ENCODE measurements around the gene KRT85.

KRT85 gene

GRCh38 chr12:52352951-52353350, 14.3 kb downstream of the KRT85 start:
- Histone ChIP-seq H4K20me1 (ENCODE audit: low read depth, low read length) (no peaks in the 10 kb centered on the region), H3K79me2 (ENCODE audit: insufficient read depth, low read length) (no peaks in the 10 kb centered on the region), H3K9me2 (replicated peaks; ENCODE audit: insufficient read depth, low read length) (no peaks in the 10 kb centered on the region), H3K4me3 (ENCODE audit: insufficient read depth, low read length, poor library complexity, severe bottlenecking) (no peak overlapping the region), H3K36me3 (ENCODE audit: low read length) (no peaks in the 10 kb centered on the region), H3K27me3 (ENCODE audit: low read length) (no peaks in the 10 kb centered on the region), H3K9me3 (ENCODE audit: insufficient read depth, low read length) (no peaks in the 10 kb centered on the region), H3F3A (ENCODE audit: insufficient read depth) (no peaks in the 10 kb centered on the region), H3K27ac (ENCODE audit: low read depth, low read length) (no peak overlapping the region), H3K9ac (ENCODE audit: low read length) (no peak overlapping the region), H2AFZ (ENCODE audit: low read depth, low read length, severe bottlenecking) (no peak overlapping the region), H3K4me2 (ENCODE audit: low read depth, low read length, poor library complexity, severe bottlenecking) (no peak overlapping the region)
- no peak for TF ChIP-seq CTCF (IDR thresholded peaks at IDR 0.05; ENCODE audit: insufficient read depth, low read length, poor library complexity, severe bottlenecking)
- no peak for TF ChIP-seq EZH2phosphoT487 (conservative IDR thresholded peaks at IDR 0.05; ENCODE audit: low read length)

GRCh38 chr12:52351196-52352059, 15.9 kb downstream of the KRT85 start:
- H3K9me3 ChIP-seq (ENCODE audit: insufficient read depth, low read length) = no peaks in the 10 kb centered on the region
- no peaks in the 10 kb centered on the region for H3K79me2 ChIP-seq (ENCODE audit: insufficient read depth, low read length)
- no peaks in the 10 kb centered on the region for H3K27me3 ChIP-seq (ENCODE audit: low read length)
- no peaks in the 10 kb centered on the region for H3K36me3 ChIP-seq (ENCODE audit: low read length)
- no peaks in the 10 kb centered on the region for H3K9me2 ChIP-seq (replicated peaks; ENCODE audit: insufficient read depth, low read length)
- H4K20me1 ChIP-seq (ENCODE audit: low read depth, low read length) = no peaks in the 10 kb centered on the region
- no peak overlapping the region for H2AFZ ChIP-seq (ENCODE audit: low read depth, low read length, severe bottlenecking)
- no peak overlapping the region for H3K4me2 ChIP-seq (ENCODE audit: low read depth, low read length, poor library complexity, severe bottlenecking)
- no peaks in the 10 kb centered on the region for H3F3A ChIP-seq (ENCODE audit: insufficient read depth)
- H3K9ac ChIP-seq (ENCODE audit: low read length) = no peak overlapping the region
- no peak overlapping the region for H3K4me3 ChIP-seq (ENCODE audit: insufficient read depth, low read length, poor library complexity, severe bottlenecking)
- no peak overlapping the region for H3K27ac ChIP-seq (ENCODE audit: low read depth, low read length)
- TF ChIP-seq EZH2phosphoT487 (conservative IDR thresholded peaks at IDR 0.05; ENCODE audit: low read length) (no peak), CTCF (IDR thresholded peaks at IDR 0.05; ENCODE audit: insufficient read depth, low read length, poor library complexity, severe bottlenecking) (no peak)

- no peaks in the 10 kb centered on the region for H3K9me3 ChIP-seq (ENCODE audit: insufficient read depth, low read length)
- H2AFZ ChIP-seq (ENCODE audit: low read depth, low read length, severe bottlenecking) = no peak overlapping the region
- no peak overlapping the region for H3K4me2 ChIP-seq (ENCODE audit: low read depth, low read length, poor library complexity, severe bottlenecking)
- no peaks in the 10 kb centered on the region for H4K20me1 ChIP-seq (ENCODE audit: low read depth, low read length)
- H3K36me3 ChIP-seq (ENCODE audit: low read length) = no peaks in the 10 kb centered on the region
- no peaks in the 10 kb centered on the region for H3K79me2 ChIP-seq (ENCODE audit: insufficient read depth, low read length)
- no peaks in the 10 kb centered on the region for H3K27me3 ChIP-seq (ENCODE audit: low read length)
- no peak overlapping the region for H3K9ac ChIP-seq (ENCODE audit: low read length)
- no peak overlapping the region for H3K27ac ChIP-seq (ENCODE audit: low read depth, low read length)
- no peak overlapping the region for H3K4me3 ChIP-seq (ENCODE audit: insufficient read depth, low read length, poor library complexity, severe bottlenecking)
- TF ChIP-seq EZH2phosphoT487 (conservative IDR thresholded peaks at IDR 0.05; ENCODE audit: low read length) = no peak
- no peak for TF ChIP-seq CTCF (IDR thresholded peaks at IDR 0.05; ENCODE audit: insufficient read depth, low read length, poor library complexity, severe bottlenecking)
- H3K9me2 ChIP-seq (replicated peaks; ENCODE audit: insufficient read depth, low read length) = no peaks in the 10 kb centered on the region
- no peaks in the 10 kb centered on the region for H3F3A ChIP-seq (ENCODE audit: insufficient read depth)
Measured at GRCh38 chr12:52350786-52351185, 16.5 kb downstream of the KRT85 start.
